Upper lobe of left lung (tissue), 6 donors: ENCODE data around the gene PEX5L. TPM values are rescaled to one million over a fixed set of nuclear protein-coding genes. Genes with fewer than 3 reads are reported as not detected.
"Not testable (repeated sequence)": the region's sequence is repeated elsewhere in the genome, so short reads cannot be mapped to it uniquely, and the experiment has no call there.

Experiments
- ATAC-seq, 2 donors: fragments of 200-7000 bp; cut with Tn5 transposase; one replicate each; pipeline ENCODE4 v1.9.1; 2022; ENCODE audit warnings: mild to moderate bottlenecking in 2 of 2, moderate library complexity in 2 of 2; ENCODE audit not compliant: low FRiP score in 2 of 2
- DNase-seq, 2 donors: peaks; one replicate each; pipeline ENCODE4 v3.0.0-alpha.2; 2019 to 2020
- H3K27ac ChIP-seq, 4 donors: fragments of 200-600 bp; sonication (generic); one replicate each; pipeline ENCODE4 v1.5.1; 2016 to 2019
- H3K27me3 ChIP-seq, 4 donors: fragments of 200-600 bp; sonication (generic); one replicate each; pipeline ENCODE4 v1.5.1; 2017 to 2019
- H3K36me3 ChIP-seq, 4 donors: fragments of 200-600 bp; sonication (generic); one replicate each; pipeline ENCODE4 v1.5.1; 2016 to 2019
- H3K4me1 ChIP-seq, 4 donors: fragments of 200-600 bp; sonication (generic); one replicate each; pipeline ENCODE4 v1.5.1; 2018 to 2019
- H3K4me3 ChIP-seq, 4 donors: fragments of 200-600 bp; sonication (generic); one replicate each; pipeline ENCODE4 v1.5.1; 2017 to 2019; ENCODE audit warnings: mild to moderate bottlenecking in 2 of 4, moderate library complexity in 1 of 4
- H3K9me3 ChIP-seq, 4 donors: fragments of 200-600 bp; sonication (generic); one replicate each; pipeline ENCODE4 v1.5.1; 2018 to 2019
- EP300 ChIP-seq, 4 donors: sonication (generic); formaldehyde crosslinking; IDR thresholded peaks; one replicate each; pipeline ENCODE4 v1.5.1; 2017; ENCODE audit warnings: antibody characterized with exemption in 4 of 4, control low read depth in 2 of 4
- POLR2A ChIP-seq, 4 donors: fragments of 450-650 bp; IDR thresholded peaks; one replicate each; pipeline ENCODE4 v1.5.1; 2016 to 2017; ENCODE audit warnings: antibody characterized with exemption in 4 of 4, mild to moderate bottlenecking in 2 of 4
- POLR2AphosphoS5 ChIP-seq, 2 donors: sonication (generic); formaldehyde crosslinking; IDR thresholded peaks; one replicate each; pipeline ENCODE4 v1.5.1; 2017; ENCODE audit warnings: antibody characterized with exemption in 2 of 2
- WGBS, 2 donors: methylation state at CpG; one replicate each; pipeline ENCODE4 v1.1.5; 2017 to 2018; 5-methylcytosine and 5-hydroxymethylcytosine counted together
- total RNA-seq, 6 donors: library from RNA; depleted of rRNA in 4 of 6; stranded (reverse); fragments of >200 nt in 4 of 6; gene quantifications; one replicate each; pipeline versions ENCODE4 v1.1.0 to v1.2.1, GENCODE V29; 2016 to 2021
- TF ChIP-seq, protein P1 (sequence below), 6 experiments: fragments of 450-650 bp in 4 of 6; fragments of 200-600 bp in 2 of 6; sonication (generic) in 2 of 6; IDR thresholded peaks; one replicate each; pipeline ENCODE4 v1.5.1; 2016 to 2019; ENCODE audit warnings: antibody characterized with exemption in 6 of 6
- donor health status: DM: no; HTN: no; CAD: no; lungs with moderate emphysema.
- donor health status: DM: no; HTN: yes; CAD: no; lungs with severe emphysema.

Gene PEX5L
- total RNA-seq, 6 donors from 2014 or later = not detected

GRCh38 chr3:179791793-179792192 lies 244.9 kb downstream of the PEX5L start:
- ATAC-seq = no peak

GRCh38 chr3:179788996-179789395 lies 247.7 kb downstream of the PEX5L start:
- DNase-seq = no peak
- TF ChIP-seq POLR2A (IDR thresholded peaks at IDR 0.05) = no peak
- no peak for TF ChIP-seq EP300 (IDR thresholded peaks at IDR 0.05)
- no peak for TF ChIP-seq POLR2AphosphoS5 (IDR thresholded peaks at IDR 0.05)
- TF ChIP-seq, protein P1, sequence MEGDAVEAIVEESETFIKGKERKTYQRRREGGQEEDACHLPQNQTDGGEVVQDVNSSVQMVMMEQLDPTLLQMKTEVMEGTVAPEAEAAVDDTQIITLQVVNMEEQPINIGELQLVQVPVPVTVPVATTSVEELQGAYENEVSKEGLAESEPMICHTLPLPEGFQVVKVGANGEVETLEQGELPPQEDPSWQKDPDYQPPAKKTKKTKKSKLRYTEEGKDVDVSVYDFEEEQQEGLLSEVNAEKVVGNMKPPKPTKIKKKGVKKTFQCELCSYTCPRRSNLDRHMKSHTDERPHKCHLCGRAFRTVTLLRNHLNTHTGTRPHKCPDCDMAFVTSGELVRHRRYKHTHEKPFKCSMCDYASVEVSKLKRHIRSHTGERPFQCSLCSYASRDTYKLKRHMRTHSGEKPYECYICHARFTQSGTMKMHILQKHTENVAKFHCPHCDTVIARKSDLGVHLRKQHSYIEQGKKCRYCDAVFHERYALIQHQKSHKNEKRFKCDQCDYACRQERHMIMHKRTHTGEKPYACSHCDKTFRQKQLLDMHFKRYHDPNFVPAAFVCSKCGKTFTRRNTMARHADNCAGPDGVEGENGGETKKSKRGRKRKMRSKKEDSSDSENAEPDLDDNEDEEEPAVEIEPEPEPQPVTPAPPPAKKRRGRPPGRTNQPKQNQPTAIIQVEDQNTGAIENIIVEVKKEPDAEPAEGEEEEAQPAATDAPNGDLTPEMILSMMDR (IDR thresholded peaks at IDR 0.05) = no peak
- H3K27ac ChIP-seq = no peak overlapping the region
- no peaks in the 10 kb centered on the region for H3K9me3 ChIP-seq
- 92 to 95% methylated on average over 1 of the region's 1 CpG for WGBS, 2 donors
- ATAC-seq = no peak
- no peaks in the 10 kb centered on the region for H3K4me1 ChIP-seq
- H3K27me3 ChIP-seq = no peaks in the 10 kb centered on the region
- peaks cover 0 to 7% (median under 1%) of the 10 kb centered on the region in 4 donors for H3K36me3 ChIP-seq
- no peak overlapping the region for H3K4me3 ChIP-seq

More at GRCh38 chr3:179791793-179792192, 244.9 kb downstream of the PEX5L start:
- H3K9me3 ChIP-seq = no peaks in the 10 kb centered on the region
- 69 to 95% methylated on average over 3 of the region's 3 CpGs for WGBS, 2 donors
- no peak for TF ChIP-seq POLR2AphosphoS5 (IDR thresholded peaks at IDR 0.05)
- TF ChIP-seq POLR2A (IDR thresholded peaks at IDR 0.05) = no peak
- H3K36me3 ChIP-seq = no peaks in the 10 kb centered on the region
- no peak overlapping the region for H3K27ac ChIP-seq
- H3K4me1 ChIP-seq = no peaks in the 10 kb centered on the region
- no peak overlapping the region for H3K4me3 ChIP-seq
- DNase-seq = no peak
- no peaks in the 10 kb centered on the region for H3K27me3 ChIP-seq

- not testable (repeated sequence) for ATAC-seq, H3K4me3 ChIP-seq, H3K27ac ChIP-seq, H3K27me3 ChIP-seq, DNase-seq, H3K4me1 ChIP-seq, H3K9me3 ChIP-seq
- H3K36me3 ChIP-seq = peaks cover 0 to 28% (median 9%) of the 10 kb centered on the region in 4 donors
- 97 to 99% methylated on average over 5 of the region's 5 CpGs for WGBS, 2 donors
Measured at GRCh38 chr3:179782841-179783240, 253.9 kb downstream of the PEX5L start.

DNA sequence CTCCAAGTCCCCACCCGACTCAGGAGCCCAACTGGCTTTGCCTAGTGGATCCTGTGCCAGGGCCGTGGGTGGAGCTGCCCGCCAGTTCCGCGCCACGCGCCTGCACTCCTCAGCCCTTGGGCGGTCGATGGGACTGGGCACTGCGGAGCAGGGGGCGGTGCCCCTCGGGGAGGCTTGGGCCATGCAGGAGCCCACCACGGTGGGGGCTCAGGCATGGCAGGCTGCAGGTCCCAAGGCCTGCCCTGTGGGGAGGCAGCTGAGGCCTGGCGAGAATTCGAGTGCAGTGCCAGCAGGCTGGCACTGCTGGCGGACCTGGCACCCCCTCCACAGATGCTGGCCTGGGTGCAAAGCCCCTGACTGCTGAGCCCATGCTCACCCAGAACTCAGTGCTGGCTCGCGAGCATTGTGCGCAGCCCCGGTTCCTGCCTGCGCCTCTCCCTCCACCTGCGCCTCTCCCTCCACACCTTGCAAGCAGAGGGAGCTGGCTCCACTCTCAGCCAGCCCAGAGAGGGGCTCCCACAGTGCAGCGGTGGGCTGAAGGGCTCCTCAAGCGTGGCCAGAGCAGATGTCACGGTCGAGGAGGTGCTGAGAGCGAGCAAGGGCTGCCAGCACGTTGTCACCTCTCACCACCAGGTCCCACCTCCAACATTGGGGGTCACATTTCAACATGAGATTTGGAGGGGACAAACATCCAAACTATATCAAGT lies 261.2 kb downstream of the PEX5L start:
- no peak overlapping the region for H3K4me3 ChIP-seq
- H3K36me3 ChIP-seq = peaks cover 0 to 13% (median 0%) of the 10 kb centered on the region in 4 donors
- 94 to 98% methylated on average over 6 to 28 of the region's 28 CpGs for WGBS, 2 donors
- ATAC-seq (peak in 1 of 2 donors; percentile 65), DNase-seq (peak in 1 of 2 donors; percentile 67)
- no peaks in the 10 kb centered on the region for H3K9me3 ChIP-seq
- TF ChIP-seq EP300 (IDR thresholded peaks at IDR 0.05) (no peak), POLR2A (IDR thresholded peaks at IDR 0.05) (no peak), POLR2AphosphoS5 (IDR thresholded peaks at IDR 0.05) (no peak)
- TF ChIP-seq, protein P1 (IDR thresholded peaks at IDR 0.05) = no peak
- no peak overlapping the region for H3K27ac ChIP-seq
- H3K4me1 ChIP-seq = no peaks in the 10 kb centered on the region
- no peaks in the 10 kb centered on the region for H3K27me3 ChIP-seq

DNA sequence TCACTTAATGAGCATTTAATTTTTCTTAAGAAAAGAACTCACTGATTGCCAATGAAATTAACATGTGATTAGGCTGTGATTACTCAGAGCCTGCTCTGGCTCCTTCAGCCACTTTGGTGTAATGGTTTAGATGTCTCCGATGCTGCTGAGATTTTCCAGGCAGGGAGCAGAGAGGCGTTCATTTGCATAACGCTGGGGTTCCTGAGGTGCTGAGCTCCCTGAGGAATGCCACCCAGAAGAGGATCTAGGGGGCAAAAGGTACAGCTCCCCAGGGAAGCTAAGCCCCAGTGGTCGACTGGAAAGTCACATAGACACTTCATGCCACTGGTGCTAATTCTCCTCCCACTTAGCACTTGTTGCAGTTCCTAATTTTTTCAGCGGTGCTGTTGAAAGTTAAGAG lies 264.4 kb downstream of the PEX5L start:
- TF ChIP-seq, protein P1 (IDR thresholded peaks at IDR 0.05) = no peak
- TF ChIP-seq POLR2A (IDR thresholded peaks at IDR 0.05) (no peak), POLR2AphosphoS5 (IDR thresholded peaks at IDR 0.05) (no peak), EP300 (IDR thresholded peaks at IDR 0.05) (no peak)
- Histone ChIP-seq H3K4me1 (no peaks in the 10 kb centered on the region), H3K9me3 (no peaks in the 10 kb centered on the region), H3K36me3 (peaks cover 0 to 21% (median under 1%) of the 10 kb centered on the region in 4 donors), H3K27me3 (no peaks in the 10 kb centered on the region), H3K4me3 (no peak overlapping the region), H3K27ac (no peak overlapping the region)
- 72 to 79% methylated on average over 5 of the region's 5 CpGs for WGBS, 2 donors
- DNase-seq = no peak
- ATAC-seq = no peak

DNA sequence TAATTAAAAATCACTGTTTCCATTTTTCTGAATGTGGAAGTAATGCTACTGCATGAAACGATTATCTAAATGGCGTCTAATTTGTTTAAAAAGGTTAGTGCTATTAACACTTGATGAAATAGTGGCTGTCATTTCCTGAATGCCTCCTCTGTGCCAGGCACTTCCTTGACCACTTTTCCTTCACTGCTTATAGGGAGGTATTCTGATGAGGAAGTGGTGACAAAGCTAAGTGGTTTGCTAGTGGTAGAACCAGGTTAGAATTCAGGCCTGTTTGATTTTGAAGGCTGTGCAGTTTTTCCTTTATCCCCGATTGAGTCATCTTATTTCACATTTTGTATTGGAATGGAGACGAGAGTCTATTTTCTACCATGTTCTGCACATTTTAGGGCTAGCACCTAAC lies 264.9 kb downstream of the PEX5L start:
- DNase-seq = no peak
- Histone ChIP-seq H3K9me3 (no peaks in the 10 kb centered on the region), H3K27me3 (no peaks in the 10 kb centered on the region), H3K36me3 (peaks cover 1 to 26% (median 4%) of the 10 kb centered on the region in 4 donors), H3K27ac (no peak overlapping the region), H3K4me1 (no peaks in the 10 kb centered on the region), H3K4me3 (no peak overlapping the region)
- 61 to 68% methylated on average over 4 of the region's 4 CpGs for WGBS, 2 donors
- TF ChIP-seq POLR2AphosphoS5 (IDR thresholded peaks at IDR 0.05) = no peak
- TF ChIP-seq, protein P1 (IDR thresholded peaks at IDR 0.05) = peak in 1 of 6 experiments; percentile 4
- ATAC-seq = no peak
